D721Med (cell line): ENCODE data around the gene DBP.
A peak's percentile ranks its signal among the peaks of the same experiment; 100 is the strongest.
"Not testable (repeated sequence)": the region's sequence is repeated elsewhere in the genome, so short reads cannot be mapped to it uniquely, and the experiment has no call there.

ENCODE experiments used
- DNase-seq: peaks from one replicate; pipeline ENCODE4 v3.0.0; 2011; ENCODE audit warnings: low spot score; ENCODE audit not compliant: insufficient read length
- FAIRE-seq: peaks from 2 replicates; lab custom pipeline; 2011; peaks lifted over from hg19 to GRCh38; lab: Jason Lieb, UNC
- CTCF ChIP-seq: IDR thresholded peaks from 2 replicates; pipeline ENCODE4 v1.5.1; 2012; ENCODE audit warnings: mild to moderate bottlenecking, control low read depth; ENCODE audit not compliant: insufficient read depth; ENCODE audit errors: missing control alignments

The DBP gene

GRCh38 chr19:48635263-48635965 is 1.8 kb downstream of the DBP start:
- FAIRE-seq = no peak
- no peak for TF ChIP-seq CTCF
- peak; percentile 64 for DNase-seq

DNA sequence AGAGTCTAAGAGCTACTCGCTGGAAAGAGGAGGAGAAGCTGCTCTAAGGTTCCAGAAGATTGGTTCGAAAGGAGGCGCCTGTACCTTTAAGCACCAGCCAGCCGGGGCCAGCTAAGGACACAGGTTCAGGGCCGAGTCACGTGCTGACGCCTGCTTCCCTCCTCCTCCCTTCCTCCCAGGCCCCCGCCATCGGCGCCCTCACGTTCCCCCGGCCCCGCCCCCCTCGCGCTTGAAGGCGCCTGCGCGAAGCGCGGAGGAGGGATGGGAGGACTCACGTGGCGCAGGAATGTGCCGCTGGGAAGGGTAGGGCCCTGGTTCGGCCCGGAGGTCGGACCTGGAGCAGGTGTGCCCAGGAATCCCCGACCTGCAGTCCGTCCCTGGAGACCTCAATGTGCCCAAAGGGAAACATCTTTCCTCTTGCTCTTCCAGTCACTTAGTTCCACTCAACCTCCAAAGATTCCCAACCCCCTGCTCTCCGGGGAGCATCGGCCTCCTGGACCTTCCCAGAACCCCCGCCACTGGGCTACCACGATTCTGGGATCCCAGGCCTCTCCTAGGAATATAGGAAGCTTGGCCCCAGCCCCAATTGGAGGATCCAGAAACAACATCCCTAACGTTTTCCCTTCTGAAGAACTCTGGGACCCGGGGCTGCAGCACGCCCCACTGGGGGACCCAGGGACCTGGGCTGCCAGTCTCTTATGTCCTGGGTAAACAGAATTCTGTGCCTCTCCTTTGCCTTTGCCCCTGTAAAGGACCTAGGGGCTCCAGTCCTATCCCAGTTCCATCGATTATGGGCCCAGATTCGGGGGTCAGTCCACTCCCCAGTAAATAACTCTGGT is 2.5 kb downstream of the DBP start:
- no peak for TF ChIP-seq CTCF
- no peak for FAIRE-seq

DNA sequence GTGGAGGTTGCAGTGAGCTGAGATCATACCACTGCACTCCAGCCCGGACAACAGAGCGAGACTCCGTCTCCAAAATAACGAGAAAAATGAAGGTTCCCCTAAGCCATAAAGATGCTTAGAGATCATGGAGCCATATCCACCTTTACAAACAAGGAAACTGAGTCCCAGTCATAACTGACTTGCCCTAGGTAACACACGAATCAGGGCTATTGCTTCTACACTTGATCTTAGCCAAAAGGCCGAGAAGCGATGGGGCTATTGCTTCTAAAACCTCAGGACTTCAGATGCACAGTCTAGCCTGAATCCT is 3.2 kb downstream of the DBP start:
- FAIRE-seq (no peak), DNase-seq (no peak)
- no peak for TF ChIP-seq CTCF

More for the DNA sequence above, 2.5 kb downstream of the DBP start:
- peak; percentile 80 for DNase-seq

DNA sequence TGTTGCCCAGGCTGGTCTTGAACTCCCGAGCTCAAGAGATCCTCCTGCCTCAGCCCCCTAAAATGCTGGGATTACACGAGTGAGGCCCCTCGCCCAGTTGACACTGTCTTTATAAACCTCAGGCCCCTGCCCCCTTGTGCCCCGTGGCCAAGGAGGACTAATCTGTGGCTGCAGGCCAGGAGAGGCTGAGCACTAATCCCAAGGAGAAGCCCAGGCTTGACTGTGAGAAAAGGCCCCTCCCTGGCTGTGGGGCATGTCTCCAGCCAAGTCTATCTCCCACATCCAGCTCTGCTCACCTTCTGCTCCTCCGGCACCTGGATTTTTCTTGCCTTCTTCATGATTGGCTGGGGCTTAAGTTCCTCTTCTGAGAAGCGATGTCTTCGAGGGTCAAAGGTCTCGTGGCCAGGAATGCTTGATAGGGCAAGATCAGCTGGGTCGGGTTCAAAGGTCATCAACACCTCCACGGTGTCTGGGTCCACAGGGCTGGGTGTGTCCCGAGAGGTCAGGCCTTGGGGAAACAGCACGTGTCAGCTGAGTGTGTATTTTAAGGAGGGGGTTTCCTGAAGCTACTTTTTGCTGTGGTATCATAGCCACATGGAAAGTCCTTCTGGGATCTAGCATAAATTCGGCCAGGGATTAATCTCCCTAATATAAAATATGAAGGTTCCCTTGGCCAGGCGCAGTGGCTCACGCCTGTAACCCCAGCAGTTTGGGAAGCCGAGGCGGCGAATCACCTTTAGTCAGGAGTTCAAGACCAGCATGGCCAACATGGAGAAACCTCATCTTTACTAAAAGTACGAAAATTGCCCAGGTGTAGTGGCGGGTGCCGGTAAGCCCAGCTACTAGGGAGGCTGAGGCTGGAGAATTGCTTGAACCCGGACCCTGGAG is 3.8 kb downstream of the DBP start:
- DNase-seq (no peak), FAIRE-seq (no peak)
- no peak for TF ChIP-seq CTCF

- FAIRE-seq (no peak), DNase-seq (no peak)
- no peak for TF ChIP-seq CTCF
Measured at GRCh38 chr19:48632692-48633147, 4.5 kb downstream of the DBP start.

- DNase-seq, FAIRE-seq: not testable (repeated sequence)
Measured at GRCh38 chr19:48632286-48632685, 4.9 kb downstream of the DBP start.

DNA sequence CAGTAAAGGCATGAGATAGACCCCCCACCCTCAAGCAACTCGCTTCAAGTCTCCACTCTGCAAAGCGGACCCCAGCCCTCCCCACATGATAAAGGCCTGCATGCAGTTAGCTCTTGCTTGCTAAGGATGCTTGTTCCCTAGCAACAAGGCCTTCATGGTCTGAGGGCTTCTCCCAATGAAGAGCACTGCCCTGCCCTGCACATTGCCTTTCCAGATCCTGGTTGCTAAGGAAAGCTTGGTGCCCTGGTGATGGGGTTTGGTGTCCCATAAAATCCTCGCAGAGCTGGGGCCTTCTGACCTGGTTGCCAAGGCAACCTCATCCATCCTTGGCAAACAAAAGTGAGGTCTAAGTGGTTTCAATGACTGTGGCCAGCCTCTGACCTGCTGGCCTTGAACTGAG is 6.0 kb downstream of the DBP start:
- no peak for FAIRE-seq
- TF ChIP-seq CTCF = no peak

More for the DNA sequence above, 6.0 kb downstream of the DBP start:
- DNase-seq = no peak
